GM11168 (cell line): Measurements from ENCODE around the gene FIG4.
"Not testable (repeated sequence)": the region's sequence is repeated elsewhere in the genome, so short reads cannot be mapped to it uniquely, and the experiment has no call there.

Experiments used
- in situ Hi-C: fragments of 300-500 bp; cut with MboI; formaldehyde crosslinking; loops from one replicate; pipeline ENCODE4 v1.12.0; 2022; ENCODE audit warnings: low sequenced_read_pairs; ENCODE audit not compliant: unreplicated experiment

The FIG4 gene

GRCh38 chr6:109743739-109744138 lies 52.6 kb downstream of the FIG4 start:
- in situ Hi-C loops = no loop called here

- in situ Hi-C loops = not testable (repeated sequence)
Measured at GRCh38 chr6:109744779-109745178, 53.7 kb downstream of the FIG4 start.

GRCh38 chr6:109747221-109747620 lies 56.1 kb downstream of the FIG4 start:
- in situ Hi-C loops = no loop called here

GRCh38 chr6:109759098-109759955 lies 68.2 kb downstream of the FIG4 start:
- in situ Hi-C loops = no loop called here

- in situ Hi-C loops = no loop called here
Measured at GRCh38 chr6:109760208-109760607, 69.1 kb downstream of the FIG4 start.

- in situ Hi-C loops = no loop called here
Measured at GRCh38 chr6:109762166-109762565, 71.1 kb downstream of the FIG4 start.

GRCh38 chr6:109762769-109763441 lies 71.8 kb downstream of the FIG4 start:
- in situ Hi-C loops = no loop called here

GRCh38 chr6:109766167-109766566 lies 75.1 kb downstream of the FIG4 start:
- in situ Hi-C loops = no loop called here

GRCh38 chr6:109767961-109768360 lies 76.9 kb downstream of the FIG4 start:
- in situ Hi-C loops = no loop called here

- in situ Hi-C loops = no loop called here
Measured at GRCh38 chr6:109768485-109768884, 77.4 kb downstream of the FIG4 start.

- in situ Hi-C loops = no loop called here
Measured at GRCh38 chr6:109769213-109769612, 78.1 kb downstream of the FIG4 start.

- in situ Hi-C loops = no loop called here
Measured at GRCh38 chr6:109770047-109770446, 79.0 kb downstream of the FIG4 start.

GRCh38 chr6:109770779-109771178 lies 79.7 kb downstream of the FIG4 start:
- in situ Hi-C loops = no loop called here

- in situ Hi-C loops = not testable (repeated sequence)
Measured at GRCh38 chr6:109771939-109772755, 81.1 kb downstream of the FIG4 start.

- in situ Hi-C loops = no loop called here
Measured at GRCh38 chr6:109772883-109773431, 81.9 kb downstream of the FIG4 start.

GRCh38 chr6:109781001-109781400 lies 89.9 kb downstream of the FIG4 start:
- in situ Hi-C loops = no loop called here

- in situ Hi-C loops = no loop called here
Measured at GRCh38 chr6:109782491-109782999, 91.4 kb downstream of the FIG4 start.

- in situ Hi-C loops = no loop called here
Measured at GRCh38 chr6:109783250-109783986, 92.3 kb downstream of the FIG4 start.

- in situ Hi-C loops = no loop called here
Measured at GRCh38 chr6:109787312-109787711, 96.2 kb downstream of the FIG4 start.

- in situ Hi-C loops = no loop called here
Measured at GRCh38 chr6:109788687-109789086, 97.6 kb downstream of the FIG4 start.
